ENCODE results near the gene DPAGT1. TPM values are rescaled to one million over a fixed set of nuclear protein-coding genes. Genes with fewer than 3 reads are reported as not detected.

The DPAGT1 gene
- total RNA-seq, 1 experiment from 2014 or later: 63.5 TPM

DNA sequence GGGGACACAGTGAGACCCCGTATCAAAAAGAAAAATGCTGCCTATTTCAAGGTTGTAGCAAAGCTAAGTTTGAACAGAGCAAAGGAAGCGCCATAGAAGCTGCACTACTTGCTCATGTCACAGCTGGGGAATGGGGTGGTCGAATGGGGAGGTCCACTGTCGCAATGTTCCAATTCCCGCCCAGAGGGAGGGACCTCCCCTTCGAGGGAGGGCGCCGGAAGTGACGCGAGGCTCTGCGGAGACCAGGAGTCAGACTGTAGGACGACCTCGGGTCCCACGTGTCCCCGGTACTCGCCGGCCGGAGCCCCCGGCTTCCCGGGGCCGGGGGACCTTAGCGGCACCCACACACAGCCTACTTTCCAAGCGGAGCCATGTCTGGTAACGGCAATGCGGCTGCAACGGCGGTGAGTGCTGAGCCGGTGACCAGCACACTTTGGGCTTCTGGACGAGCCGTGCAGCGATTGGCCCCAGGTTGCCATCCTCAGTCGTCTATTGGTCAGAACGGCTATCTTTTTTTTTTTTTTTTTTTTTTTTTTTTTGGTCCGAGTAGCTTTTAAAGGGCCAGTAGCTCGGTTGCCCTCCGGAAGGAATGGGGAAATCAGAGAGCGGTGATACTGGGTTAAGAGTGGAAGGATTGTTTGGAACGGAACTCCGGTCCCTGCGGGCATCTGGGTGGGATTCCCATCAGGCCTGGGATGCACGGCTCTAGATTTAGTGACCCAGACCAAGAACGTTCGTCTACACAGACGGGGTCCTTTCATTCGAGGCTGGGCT, 16.8 kb downstream of the DPAGT1 start, which contains the start of gene HMBS (continued):
- TF ChIP-seq, protein P1, sequence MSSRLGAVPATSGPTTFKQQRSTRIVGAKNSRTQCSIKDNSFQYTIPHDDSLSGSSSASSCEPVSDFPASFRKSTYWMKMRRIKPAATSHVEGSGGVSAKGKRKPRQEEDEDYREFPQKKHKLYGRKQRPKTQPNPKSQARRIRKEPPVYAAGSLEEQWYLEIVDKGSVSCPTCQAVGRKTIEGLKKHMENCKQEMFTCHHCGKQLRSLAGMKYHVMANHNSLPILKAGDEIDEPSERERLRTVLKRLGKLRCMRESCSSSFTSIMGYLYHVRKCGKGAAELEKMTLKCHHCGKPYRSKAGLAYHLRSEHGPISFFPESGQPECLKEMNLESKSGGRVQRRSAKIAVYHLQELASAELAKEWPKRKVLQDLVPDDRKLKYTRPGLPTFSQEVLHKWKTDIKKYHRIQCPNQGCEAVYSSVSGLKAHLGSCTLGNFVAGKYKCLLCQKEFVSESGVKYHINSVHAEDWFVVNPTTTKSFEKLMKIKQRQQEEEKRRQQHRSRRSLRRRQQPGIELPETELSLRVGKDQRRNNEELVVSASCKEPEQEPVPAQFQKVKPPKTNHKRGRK (CRISPR knock-in tag; IDR thresholded peaks at IDR 0.05; ENCODE audit: borderline replicate concordance): no peak
- TF ChIP-seq ZNF219 (CRISPR knock-in tag; IDR thresholded peaks at IDR 0.05; ENCODE audit: borderline replicate concordance) (no peak), FOXK1 (CRISPR knock-in tag; IDR thresholded peaks at IDR 0.05) (peak; percentile 58), MYBL2 (CRISPR knock-in tag; IDR thresholded peaks at IDR 0.05) (peak; percentile 35; the same call in 1 of the 2 replicates), NR1H2 (CRISPR knock-in tag; IDR thresholded peaks at IDR 0.05) (no peak), EMX1 (CRISPR knock-in tag; IDR thresholded peaks at IDR 0.05) (0 out of 2 replicates have a peak, but pooled peaks have one; percentile 27), ZNF396 (CRISPR knock-in tag; IDR thresholded peaks at IDR 0.05; ENCODE audit: borderline replicate concordance) (no peak), ZNF416 (CRISPR knock-in tag; IDR thresholded peaks at IDR 0.05) (0 out of 2 replicates have a peak, but pooled peaks have one; percentile 23), FOXP1 (CRISPR knock-in tag; IDR thresholded peaks at IDR 0.05; ENCODE audit: borderline replicate concordance) (no peak), FOXJ3 (CRISPR knock-in tag; IDR thresholded peaks at IDR 0.05; ENCODE audit: borderline replicate concordance) (no peak), SOX15 (CRISPR knock-in tag; IDR thresholded peaks at IDR 0.05) (no peak), PRRX2 (CRISPR knock-in tag; IDR thresholded peaks at IDR 0.05) (no peak), TEAD4 (CRISPR knock-in tag; IDR thresholded peaks at IDR 0.05) (no peak; the same call in 1 of the 2 replicates)
- TF ChIP-seq, protein P2, sequence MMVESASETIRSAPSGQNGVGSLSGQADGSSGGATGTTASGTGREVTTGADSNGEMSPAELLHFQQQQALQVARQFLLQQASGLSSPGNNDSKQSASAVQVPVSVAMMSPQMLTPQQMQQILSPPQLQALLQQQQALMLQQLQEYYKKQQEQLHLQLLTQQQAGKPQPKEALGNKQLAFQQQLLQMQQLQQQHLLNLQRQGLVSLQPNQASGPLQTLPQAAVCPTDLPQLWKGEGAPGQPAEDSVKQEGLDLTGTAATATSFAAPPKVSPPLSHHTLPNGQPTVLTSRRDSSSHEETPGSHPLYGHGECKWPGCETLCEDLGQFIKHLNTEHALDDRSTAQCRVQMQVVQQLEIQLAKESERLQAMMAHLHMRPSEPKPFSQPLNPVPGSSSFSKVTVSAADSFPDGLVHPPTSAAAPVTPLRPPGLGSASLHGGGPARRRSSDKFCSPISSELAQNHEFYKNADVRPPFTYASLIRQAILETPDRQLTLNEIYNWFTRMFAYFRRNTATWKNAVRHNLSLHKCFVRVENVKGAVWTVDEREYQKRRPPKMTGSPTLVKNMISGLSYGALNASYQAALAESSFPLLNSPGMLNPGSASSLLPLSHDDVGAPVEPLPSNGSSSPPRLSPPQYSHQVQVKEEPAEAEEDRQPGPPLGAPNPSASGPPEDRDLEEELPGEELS (CRISPR knock-in tag; IDR thresholded peaks at IDR 0.05): peak; percentile 44; the same call in 1 of the 2 replicates
- TF ChIP-seq, protein P3, sequence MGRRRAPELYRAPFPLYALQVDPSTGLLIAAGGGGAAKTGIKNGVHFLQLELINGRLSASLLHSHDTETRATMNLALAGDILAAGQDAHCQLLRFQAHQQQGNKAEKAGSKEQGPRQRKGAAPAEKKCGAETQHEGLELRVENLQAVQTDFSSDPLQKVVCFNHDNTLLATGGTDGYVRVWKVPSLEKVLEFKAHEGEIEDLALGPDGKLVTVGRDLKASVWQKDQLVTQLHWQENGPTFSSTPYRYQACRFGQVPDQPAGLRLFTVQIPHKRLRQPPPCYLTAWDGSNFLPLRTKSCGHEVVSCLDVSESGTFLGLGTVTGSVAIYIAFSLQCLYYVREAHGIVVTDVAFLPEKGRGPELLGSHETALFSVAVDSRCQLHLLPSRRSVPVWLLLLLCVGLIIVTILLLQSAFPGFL (CRISPR knock-in tag; IDR thresholded peaks at IDR 0.05; ENCODE audit: borderline replicate concordance): no peak
- TF ChIP-seq, protein P4, sequence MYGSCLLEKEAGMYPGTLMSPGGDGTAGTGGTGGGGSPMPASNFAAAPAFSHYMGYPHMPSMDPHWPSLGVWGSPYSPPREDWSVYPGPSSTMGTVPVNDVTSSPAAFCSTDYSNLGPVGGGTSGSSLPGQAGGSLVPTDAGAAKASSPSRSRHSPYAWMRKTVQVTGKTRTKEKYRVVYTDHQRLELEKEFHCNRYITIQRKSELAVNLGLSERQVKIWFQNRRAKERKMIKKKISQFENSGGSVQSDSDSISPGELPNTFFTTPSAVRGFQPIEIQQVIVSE (CRISPR knock-in tag; IDR thresholded peaks at IDR 0.05; ENCODE audit: borderline replicate concordance): no peak
- TF ChIP-seq, protein P5, sequence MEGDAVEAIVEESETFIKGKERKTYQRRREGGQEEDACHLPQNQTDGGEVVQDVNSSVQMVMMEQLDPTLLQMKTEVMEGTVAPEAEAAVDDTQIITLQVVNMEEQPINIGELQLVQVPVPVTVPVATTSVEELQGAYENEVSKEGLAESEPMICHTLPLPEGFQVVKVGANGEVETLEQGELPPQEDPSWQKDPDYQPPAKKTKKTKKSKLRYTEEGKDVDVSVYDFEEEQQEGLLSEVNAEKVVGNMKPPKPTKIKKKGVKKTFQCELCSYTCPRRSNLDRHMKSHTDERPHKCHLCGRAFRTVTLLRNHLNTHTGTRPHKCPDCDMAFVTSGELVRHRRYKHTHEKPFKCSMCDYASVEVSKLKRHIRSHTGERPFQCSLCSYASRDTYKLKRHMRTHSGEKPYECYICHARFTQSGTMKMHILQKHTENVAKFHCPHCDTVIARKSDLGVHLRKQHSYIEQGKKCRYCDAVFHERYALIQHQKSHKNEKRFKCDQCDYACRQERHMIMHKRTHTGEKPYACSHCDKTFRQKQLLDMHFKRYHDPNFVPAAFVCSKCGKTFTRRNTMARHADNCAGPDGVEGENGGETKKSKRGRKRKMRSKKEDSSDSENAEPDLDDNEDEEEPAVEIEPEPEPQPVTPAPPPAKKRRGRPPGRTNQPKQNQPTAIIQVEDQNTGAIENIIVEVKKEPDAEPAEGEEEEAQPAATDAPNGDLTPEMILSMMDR (IDR thresholded peaks at IDR 0.05): no peak
- TF ChIP-seq, protein P6, sequence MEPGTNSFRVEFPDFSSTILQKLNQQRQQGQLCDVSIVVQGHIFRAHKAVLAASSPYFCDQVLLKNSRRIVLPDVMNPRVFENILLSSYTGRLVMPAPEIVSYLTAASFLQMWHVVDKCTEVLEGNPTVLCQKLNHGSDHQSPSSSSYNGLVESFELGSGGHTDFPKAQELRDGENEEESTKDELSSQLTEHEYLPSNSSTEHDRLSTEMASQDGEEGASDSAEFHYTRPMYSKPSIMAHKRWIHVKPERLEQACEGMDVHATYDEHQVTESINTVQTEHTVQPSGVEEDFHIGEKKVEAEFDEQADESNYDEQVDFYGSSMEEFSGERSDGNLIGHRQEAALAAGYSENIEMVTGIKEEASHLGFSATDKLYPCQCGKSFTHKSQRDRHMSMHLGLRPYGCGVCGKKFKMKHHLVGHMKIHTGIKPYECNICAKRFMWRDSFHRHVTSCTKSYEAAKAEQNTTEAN (CRISPR knock-in tag; IDR thresholded peaks at IDR 0.05): no peak
- TF ChIP-seq, protein P7, sequence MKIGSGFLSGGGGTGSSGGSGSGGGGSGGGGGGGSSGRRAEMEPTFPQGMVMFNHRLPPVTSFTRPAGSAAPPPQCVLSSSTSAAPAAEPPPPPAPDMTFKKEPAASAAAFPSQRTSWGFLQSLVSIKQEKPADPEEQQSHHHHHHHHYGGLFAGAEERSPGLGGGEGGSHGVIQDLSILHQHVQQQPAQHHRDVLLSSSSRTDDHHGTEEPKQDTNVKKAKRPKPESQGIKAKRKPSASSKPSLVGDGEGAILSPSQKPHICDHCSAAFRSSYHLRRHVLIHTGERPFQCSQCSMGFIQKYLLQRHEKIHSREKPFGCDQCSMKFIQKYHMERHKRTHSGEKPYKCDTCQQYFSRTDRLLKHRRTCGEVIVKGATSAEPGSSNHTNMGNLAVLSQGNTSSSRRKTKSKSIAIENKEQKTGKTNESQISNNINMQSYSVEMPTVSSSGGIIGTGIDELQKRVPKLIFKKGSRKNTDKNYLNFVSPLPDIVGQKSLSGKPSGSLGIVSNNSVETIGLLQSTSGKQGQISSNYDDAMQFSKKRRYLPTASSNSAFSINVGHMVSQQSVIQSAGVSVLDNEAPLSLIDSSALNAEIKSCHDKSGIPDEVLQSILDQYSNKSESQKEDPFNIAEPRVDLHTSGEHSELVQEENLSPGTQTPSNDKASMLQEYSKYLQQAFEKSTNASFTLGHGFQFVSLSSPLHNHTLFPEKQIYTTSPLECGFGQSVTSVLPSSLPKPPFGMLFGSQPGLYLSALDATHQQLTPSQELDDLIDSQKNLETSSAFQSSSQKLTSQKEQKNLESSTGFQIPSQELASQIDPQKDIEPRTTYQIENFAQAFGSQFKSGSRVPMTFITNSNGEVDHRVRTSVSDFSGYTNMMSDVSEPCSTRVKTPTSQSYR (CRISPR knock-in tag; IDR thresholded peaks at IDR 0.05): no peak
- TF ChIP-seq, protein P8, sequence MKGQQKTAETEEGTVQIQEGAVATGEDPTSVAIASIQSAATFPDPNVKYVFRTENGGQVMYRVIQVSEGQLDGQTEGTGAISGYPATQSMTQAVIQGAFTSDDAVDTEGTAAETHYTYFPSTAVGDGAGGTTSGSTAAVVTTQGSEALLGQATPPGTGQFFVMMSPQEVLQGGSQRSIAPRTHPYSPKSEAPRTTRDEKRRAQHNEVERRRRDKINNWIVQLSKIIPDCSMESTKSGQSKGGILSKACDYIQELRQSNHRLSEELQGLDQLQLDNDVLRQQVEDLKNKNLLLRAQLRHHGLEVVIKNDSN (CRISPR knock-in tag; IDR thresholded peaks at IDR 0.05): peak; percentile 77
- TF ChIP-seq, protein P9, sequence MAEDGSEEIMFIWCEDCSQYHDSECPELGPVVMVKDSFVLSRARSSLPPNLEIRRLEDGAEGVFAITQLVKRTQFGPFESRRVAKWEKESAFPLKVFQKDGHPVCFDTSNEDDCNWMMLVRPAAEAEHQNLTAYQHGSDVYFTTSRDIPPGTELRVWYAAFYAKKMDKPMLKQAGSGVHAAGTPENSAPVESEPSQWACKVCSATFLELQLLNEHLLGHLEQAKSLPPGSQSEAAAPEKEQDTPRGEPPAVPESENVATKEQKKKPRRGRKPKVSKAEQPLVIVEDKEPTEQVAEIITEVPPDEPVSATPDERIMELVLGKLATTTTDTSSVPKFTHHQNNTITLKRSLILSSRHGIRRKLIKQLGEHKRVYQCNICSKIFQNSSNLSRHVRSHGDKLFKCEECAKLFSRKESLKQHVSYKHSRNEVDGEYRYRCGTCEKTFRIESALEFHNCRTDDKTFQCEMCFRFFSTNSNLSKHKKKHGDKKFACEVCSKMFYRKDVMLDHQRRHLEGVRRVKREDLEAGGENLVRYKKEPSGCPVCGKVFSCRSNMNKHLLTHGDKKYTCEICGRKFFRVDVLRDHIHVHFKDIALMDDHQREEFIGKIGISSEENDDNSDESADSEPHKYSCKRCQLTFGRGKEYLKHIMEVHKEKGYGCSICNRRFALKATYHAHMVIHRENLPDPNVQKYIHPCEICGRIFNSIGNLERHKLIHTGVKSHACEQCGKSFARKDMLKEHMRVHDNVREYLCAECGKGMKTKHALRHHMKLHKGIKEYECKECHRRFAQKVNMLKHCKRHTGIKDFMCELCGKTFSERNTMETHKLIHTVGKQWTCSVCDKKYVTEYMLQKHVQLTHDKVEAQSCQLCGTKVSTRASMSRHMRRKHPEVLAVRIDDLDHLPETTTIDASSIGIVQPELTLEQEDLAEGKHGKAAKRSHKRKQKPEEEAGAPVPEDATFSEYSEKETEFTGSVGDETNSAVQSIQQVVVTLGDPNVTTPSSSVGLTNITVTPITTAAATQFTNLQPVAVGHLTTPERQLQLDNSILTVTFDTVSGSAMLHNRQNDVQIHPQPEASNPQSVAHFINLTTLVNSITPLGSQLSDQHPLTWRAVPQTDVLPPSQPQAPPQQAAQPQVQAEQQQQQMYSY (CRISPR knock-in tag; IDR thresholded peaks at IDR 0.05): no peak

Data from WTC11 (cell line).